Measurements from ENCODE around the gene WFDC1. TPM values are rescaled to one million over a fixed set of nuclear protein-coding genes. Genes with fewer than 3 reads are reported as not detected.

WFDC1 gene
- total RNA-seq, 1 experiment from 2014 or later: not detected

- intact Hi-C loops (cut with micrococcal nuclease; ENCODE audit: unreplicated experiment): no loop called here
- in situ Hi-C loops (cut with HindIII; ENCODE audit: low pct_unique_long_range_greater_than_20kb, low sequenced_read_pairs): no loop called here
- ATAC-seq (no peak), DNase-seq (ENCODE audit: low read depth, low spot score) (no peak)
- TF ChIP-seq CTCF (IDR thresholded peaks at IDR 0.05): no peak
- no peak for TF ChIP-seq REST (IDR thresholded peaks at IDR 0.05; ENCODE audit: insufficient read depth in 1 of 2, low read depth in 2 of 2, low read length in 1 of 2)
- no peak for TF ChIP-seq SIN3A (IDR thresholded peaks at IDR 0.05; ENCODE audit: borderline replicate concordance, insufficient read depth, low read depth, low read length)
- TF ChIP-seq POLR2AphosphoS5 (IDR thresholded peaks at IDR 0.05; ENCODE audit: low read depth, low read length): no peak
- TF ChIP-seq TCF7L2 (IDR thresholded peaks at IDR 0.05; ENCODE audit: low read depth, low read length): no peak
- BruUV-seq (replicated peaks): no TSS peak
- H3K4me3 ChIP-seq (ENCODE audit: low read depth in 2 of 2, low read length in 2 of 2): no peak overlapping the region
- no peaks in the 10 kb centered on the region for H3K36me3 ChIP-seq (ENCODE audit: control insufficient read depth, insufficient read depth, low read length)
- H3K27me3 ChIP-seq (ENCODE audit: control insufficient read depth, insufficient read depth, low read length): no peaks in the 10 kb centered on the region
- no peak overlapping the region for H3K27ac ChIP-seq (ENCODE audit: low read length)
- no peaks in the 10 kb centered on the region for H3K9me3 ChIP-seq (ENCODE audit: control insufficient read depth, insufficient read depth, low read depth, low read length)
- H3K4me1 ChIP-seq (ENCODE audit: control insufficient read depth, insufficient read depth, low read length): no peaks in the 10 kb centered on the region
- ChIA-PET CTCF (no interaction called here), POLR2A (no interaction called here)
These were observed 28.1 kb downstream of the WFDC1 start for GRCh38 chr16:84322749-84323148.

- BruUV-seq (replicated peaks): no TSS peak
These were observed 28.9 kb downstream of the WFDC1 start for GRCh38 chr16:84323606-84324005.

More at GRCh38 chr16:84323606-84324005, 28.9 kb downstream of the WFDC1 start:
- in situ Hi-C loops (cut with HindIII; ENCODE audit: low pct_unique_long_range_greater_than_20kb, low sequenced_read_pairs) (no loop called here), intact Hi-C loops (cut with micrococcal nuclease; ENCODE audit: unreplicated experiment) (no loop called here)
- TF ChIP-seq SIN3A (IDR thresholded peaks at IDR 0.05; ENCODE audit: borderline replicate concordance, insufficient read depth, low read depth, low read length) (no peak), POLR2AphosphoS5 (IDR thresholded peaks at IDR 0.05; ENCODE audit: low read depth, low read length) (no peak), CTCF (IDR thresholded peaks at IDR 0.05) (no peak), REST (IDR thresholded peaks at IDR 0.05; ENCODE audit: insufficient read depth in 1 of 2, low read depth in 2 of 2, low read length in 1 of 2) (no peak), TCF7L2 (IDR thresholded peaks at IDR 0.05; ENCODE audit: low read depth, low read length) (no peak)
- Histone ChIP-seq H3K27ac (ENCODE audit: low read length) (no peak overlapping the region), H3K4me3 (ENCODE audit: low read depth in 2 of 2, low read length in 2 of 2) (no peak overlapping the region), H3K4me1 (ENCODE audit: control insufficient read depth, insufficient read depth, low read length) (no peaks in the 10 kb centered on the region), H3K36me3 (ENCODE audit: control insufficient read depth, insufficient read depth, low read length) (no peaks in the 10 kb centered on the region), H3K9me3 (ENCODE audit: control insufficient read depth, insufficient read depth, low read depth, low read length) (no peaks in the 10 kb centered on the region), H3K27me3 (ENCODE audit: control insufficient read depth, insufficient read depth, low read length) (no peaks in the 10 kb centered on the region)
- ATAC-seq: no peak
- POLR2A ChIA-PET: no interaction called here
- DNase-seq (ENCODE audit: low read depth, low spot score): no peak
- CTCF ChIA-PET: no interaction called here

Measured in Panc1 (cell line).